H9 (cell line): ENCODE measurements around the gene ABLIM3. TPM values are rescaled to one million over a fixed set of nuclear protein-coding genes. Genes with fewer than 3 reads are reported as not detected.

Experiments
- DNase-seq: peaks from one replicate; pipeline ENCODE4 v3.0.0-alpha.2; 2017
- H2AFZ ChIP-seq: one replicate; pipeline ENCODE4 v1.6.1; 2013; ENCODE audit warnings: mild to moderate bottlenecking, low read length, control low read depth, moderate library complexity
- H2AK5ac ChIP-seq: 2 replicates; pipeline ENCODE4 v1.6.1; 2013; ENCODE audit warnings: low read length, control low read depth, mixed read lengths; ENCODE audit not compliant: insufficient read length
- H2BK120ac ChIP-seq: one replicate; pipeline ENCODE4 v1.6.1; 2013; ENCODE audit warnings: low read depth, mild to moderate bottlenecking, low read length, control low read depth, inconsistent platforms; ENCODE audit not compliant: poor library complexity, severe bottlenecking
- H2BK12ac ChIP-seq: 2 replicates; pipeline ENCODE4 v1.6.1; 2013; ENCODE audit warnings: low read length, control low read depth, mixed read lengths, low read depth; ENCODE audit not compliant: insufficient read length
- H2BK15ac ChIP-seq: 2 replicates; pipeline ENCODE4 v1.6.1; 2013; ENCODE audit warnings: low read depth, low read length, control low read depth
- H2BK20ac ChIP-seq: one replicate; pipeline ENCODE4 v1.6.1; 2013; ENCODE audit warnings: low read depth, mild to moderate bottlenecking, low read length, control low read depth, inconsistent platforms; ENCODE audit not compliant: poor library complexity, severe bottlenecking
- H2BK5ac ChIP-seq: 2 replicates; pipeline ENCODE4 v1.6.1; 2013; ENCODE audit warnings: low read length, control low read depth, mixed read lengths; ENCODE audit not compliant: insufficient read length
- H3K14ac ChIP-seq: 2 replicates; pipeline ENCODE4 v1.6.1; 2013; ENCODE audit warnings: low read length, control low read depth; ENCODE audit not compliant: insufficient read depth
- H3K18ac ChIP-seq: 2 replicates; pipeline ENCODE4 v1.6.1; 2013; ENCODE audit warnings: low read depth, mild to moderate bottlenecking, mixed read lengths, low read length, control low read depth; ENCODE audit not compliant: insufficient read length
- H3K23ac ChIP-seq: 2 replicates; pipeline ENCODE4 v1.6.1; 2013; ENCODE audit warnings: low read length, control low read depth, mixed read lengths, low read depth; ENCODE audit not compliant: insufficient read length
- H3K23me2 ChIP-seq: 2 replicates; pipeline ENCODE4 v1.6.1; 2013; ENCODE audit warnings: low read depth, mild to moderate bottlenecking, mixed read lengths, low read length, control low read depth; ENCODE audit not compliant: insufficient read length, poor library complexity, severe bottlenecking
- H3K27ac ChIP-seq: 2 replicates; pipeline ENCODE4 v1.5.1; 2013; ENCODE audit warnings: low read length, control low read depth, mixed read lengths, low read depth; ENCODE audit not compliant: insufficient read length
- H3K27me3 ChIP-seq: 2 replicates; pipeline ENCODE4 v1.6.1; 2013; ENCODE audit warnings: low read length, control low read depth, inconsistent platforms; ENCODE audit not compliant: insufficient read depth
- H3K4ac ChIP-seq: 2 replicates; pipeline ENCODE4 v1.6.1; 2013; ENCODE audit warnings: low read depth, mild to moderate bottlenecking, control low read depth, inconsistent platforms, low read length, moderate library complexity
- H3K4me1 ChIP-seq: 2 replicates; pipeline ENCODE4 v1.6.1; 2013; ENCODE audit warnings: low read length, control low read depth, inconsistent platforms; ENCODE audit not compliant: insufficient read depth
- H3K4me2 ChIP-seq: 2 replicates; pipeline ENCODE4 v1.6.1; 2013; ENCODE audit warnings: low read length, control low read depth, mixed read lengths; ENCODE audit not compliant: insufficient read length, insufficient read depth
- H3K56ac ChIP-seq: 2 replicates; pipeline ENCODE4 v1.6.1; 2013; ENCODE audit warnings: low read depth, mild to moderate bottlenecking, mixed read lengths, low read length, control low read depth; ENCODE audit not compliant: insufficient read length
- H3K79me1 ChIP-seq: 2 replicates; pipeline ENCODE4 v1.6.1; 2013; ENCODE audit warnings: low read depth, mild to moderate bottlenecking, moderate library complexity, low read length, control low read depth, inconsistent platforms; ENCODE audit not compliant: insufficient read depth, poor library complexity, severe bottlenecking
- H3K79me2 ChIP-seq: 2 replicates; pipeline ENCODE4 v1.6.1; 2013; ENCODE audit warnings: low read length, control low read depth, inconsistent platforms; ENCODE audit not compliant: insufficient read depth
- H3K9ac ChIP-seq: 2 replicates; pipeline ENCODE4 v1.6.1; 2013; ENCODE audit warnings: low read length, control low read depth, mixed read lengths; ENCODE audit not compliant: insufficient read length; ENCODE audit errors: extremely low read depth
- H3K9me3 ChIP-seq: one replicate; pipeline ENCODE4 v1.6.1; 2013; ENCODE audit warnings: low read depth, low read length, inconsistent platforms; ENCODE audit not compliant: control insufficient read depth
- H3T11ph ChIP-seq: one replicate; pipeline ENCODE4 v1.6.1; 2013; ENCODE audit warnings: mild to moderate bottlenecking, low read length, control low read depth, inconsistent platforms
- H4K20me1 ChIP-seq: one replicate; pipeline ENCODE4 v1.6.1; 2013; ENCODE audit not compliant: control insufficient read depth, insufficient read length, insufficient read depth
- H4K5ac ChIP-seq: 2 replicates; pipeline ENCODE4 v1.6.1; 2013; ENCODE audit warnings: low read depth, mild to moderate bottlenecking, mixed read lengths, low read length, control low read depth; ENCODE audit not compliant: insufficient read length
- H4K8ac ChIP-seq: replicated peaks from 2 replicates; pipeline ENCODE4 v1.6.1; 2013; ENCODE audit warnings: low read length, control low read depth, mixed read lengths, low read depth; ENCODE audit not compliant: insufficient read length
- H4K91ac ChIP-seq: 2 replicates; pipeline ENCODE4 v1.6.1; 2013; ENCODE audit warnings: low read depth, mild to moderate bottlenecking, moderate library complexity, mixed read lengths, low read length, control low read depth; ENCODE audit not compliant: insufficient read length
- H3K27ac Mint-ChIP-seq, 3 experiments: 2 replicates in 2 of 3; 3 replicates in 1 of 3; pipeline ENCODE4 v1.8.0; 2020 to 2021; ENCODE audit warnings: mixed read lengths in 3 of 3, mild to moderate bottlenecking in 1 of 3, moderate library complexity in 1 of 3
- H3K27me3 Mint-ChIP-seq: 2 replicates; pipeline ENCODE4 v1.8.0; 2021; ENCODE audit warnings: low read depth, mild to moderate bottlenecking, moderate library complexity, mixed read lengths
- H3K36me3 Mint-ChIP-seq, 3 experiments: 2 replicates in 2 of 3; 3 replicates in 1 of 3; pipeline ENCODE4 v1.8.0; 2020 to 2021; ENCODE audit warnings: low read depth in 3 of 3, mixed read lengths in 3 of 3; ENCODE audit not compliant: insufficient read depth in 1 of 3
- H3K4me1 Mint-ChIP-seq, 2 experiments: 2 replicates each; pipeline ENCODE4 v1.8.0; 2020; ENCODE audit warnings: mixed read lengths in 2 of 2
- H3K4me3 Mint-ChIP-seq, 2 experiments: 2 replicates in 1 of 2; 3 replicates in 1 of 2; pipeline ENCODE4 v1.8.0; 2020 to 2021; ENCODE audit warnings: mild to moderate bottlenecking in 2 of 2, mixed read lengths in 2 of 2, moderate library complexity in 1 of 2
- H3K9me3 Mint-ChIP-seq, 2 experiments: 2 replicates in 1 of 2; 3 replicates in 1 of 2; pipeline ENCODE4 v1.8.0; 2020; ENCODE audit warnings: mild to moderate bottlenecking in 2 of 2, mixed read lengths in 2 of 2, moderate library complexity in 1 of 2
- CTCF ChIP-seq: fragments of 200-600 bp; sonication (generic); conservative IDR thresholded peaks from 3 replicates; pipeline ENCODE4 v1.8.0; 2021; ENCODE audit warnings: antibody characterized with exemption, mild to moderate bottlenecking
- WGBS: extraction: QIAGEN DNeasy Blood & Tissue Kit; methylation state at CpG from one replicate; pipeline ENCODE4 v1.1.7; 2013; ENCODE audit warnings: missing lambda C conversion rate, low lambda C conversion rate, mixed read lengths; ENCODE audit not compliant: insufficient read length; ENCODE audit errors: extremely low coverage; 5-methylcytosine and 5-hydroxymethylcytosine counted together
- total RNA-seq: library from RNA; stranded (reverse); gene quantifications from 2 replicates; pipeline ENCODE4 v1.2.1, GENCODE V29; 2021

ABLIM3 gene
- total RNA-seq, 1 experiment from 2014 or later, result 0.20 TPM

GRCh38 chr5:149277801-149278200, 136.5 kb downstream of the ABLIM3 start:
- no peak for TF ChIP-seq CTCF
- WGBS, result no CpG with 5 or more reads among the region's 4 CpGs
- H3K14ac ChIP-seq, result no peak overlapping the region
- no peak overlapping the region for H2BK120ac ChIP-seq
- Mint-ChIP-seq H3K27ac (no peak overlapping the region), H3K27me3 (peaks cover 48% of the 10 kb centered on the region), H3K4me3 (no peak overlapping the region; a peak in 1 of 5 replicates), H3K4me1 (peaks cover 11 to 21% of the 10 kb centered on the region in 2 experiments), H3K9me3 (no peaks in the 10 kb centered on the region; a peak in 1 of 5 replicates), H3K36me3 (no peaks in the 10 kb centered on the region)
- H3T11ph ChIP-seq, result no peak overlapping the region
- H3K4me1 ChIP-seq, result no peaks in the 10 kb centered on the region; the same call in 1 of the 2 replicates
- DNase-seq, result no peak
- no peak overlapping the region for H2BK5ac ChIP-seq
- H3K18ac ChIP-seq, result no peak overlapping the region
- no peak overlapping the region for H4K91ac ChIP-seq
- no peak overlapping the region for H2BK15ac ChIP-seq
- H2BK12ac ChIP-seq, result no peak overlapping the region
- no peaks in the 10 kb centered on the region for H3K79me1 ChIP-seq
- no peak overlapping the region for H4K5ac ChIP-seq
- H3K23ac ChIP-seq, result no peak overlapping the region
- peaks cover 3% of the 10 kb centered on the region; the same call in 1 of the 2 replicates for H3K27me3 ChIP-seq
- H3K4me2 ChIP-seq, result no peak overlapping the region
- H3K79me2 ChIP-seq, result no peaks in the 10 kb centered on the region
- H4K8ac ChIP-seq, result no peak overlapping the region
- no peaks in the 10 kb centered on the region for H3K23me2 ChIP-seq
- no peak overlapping the region for H3K27ac ChIP-seq
- no peaks in the 10 kb centered on the region for H4K20me1 ChIP-seq
- no peak overlapping the region for H2BK20ac ChIP-seq
- no peak overlapping the region for H3K56ac ChIP-seq
- H3K9me3 ChIP-seq, result no peaks in the 10 kb centered on the region
- H2AK5ac ChIP-seq, result no peak overlapping the region
- H2AFZ ChIP-seq, result no peak overlapping the region
- H3K4ac ChIP-seq, result no peak overlapping the region
- H3K9ac ChIP-seq, result no peak overlapping the region
